ENCODE data around the gene OSMR. TPM values are rescaled to one million over a fixed set of nuclear protein-coding genes. Genes with fewer than 3 reads are reported as not detected.

OSMR gene
- total and polyA plus RNA-seq, 2 donors (not counting 1 experiment from before 2014, with no cell fraction given): not detected

DNA sequence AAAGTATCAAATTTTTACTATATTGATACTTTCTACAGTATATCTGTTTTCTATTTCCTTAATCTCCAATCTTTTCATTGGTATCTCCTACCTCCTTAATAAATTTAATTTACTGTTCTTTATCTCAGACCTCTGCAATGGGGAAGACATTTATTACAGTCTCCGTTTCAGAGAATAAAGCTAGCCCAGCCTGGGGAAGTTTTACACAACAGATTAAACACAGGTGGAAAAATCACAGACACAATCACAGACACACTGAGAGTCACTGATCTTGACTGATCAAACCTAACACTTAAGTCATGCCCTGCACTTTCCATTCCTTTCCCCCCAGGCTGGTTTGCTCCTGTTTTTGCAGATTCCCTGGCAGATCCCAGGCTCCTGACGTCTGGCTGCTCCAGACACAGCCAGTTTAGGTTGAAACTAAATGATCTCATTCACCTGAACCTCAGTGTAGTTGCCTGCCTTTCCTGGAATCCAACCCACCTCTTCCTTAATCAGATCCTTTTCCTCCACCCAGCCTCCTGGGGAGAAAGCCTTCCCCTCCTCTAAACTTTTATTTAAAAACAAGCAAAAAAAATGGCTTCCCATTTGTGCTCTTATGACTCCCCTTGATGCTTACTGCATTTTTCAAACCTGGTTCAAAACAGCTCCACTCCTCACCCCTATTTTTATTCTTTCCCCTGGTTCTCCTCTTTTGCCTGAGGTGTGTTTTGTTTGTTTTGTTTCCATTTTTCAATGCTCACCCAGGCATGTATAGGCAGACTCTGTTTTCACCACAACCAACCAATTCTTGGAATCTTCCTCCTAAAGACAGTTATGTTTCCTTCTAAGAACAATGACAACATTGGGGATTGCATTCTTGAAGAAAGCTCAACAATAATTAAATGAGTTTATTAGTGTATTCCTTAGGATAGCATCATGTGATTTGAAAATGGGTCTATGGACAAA lies 29.5 kb upstream of the OSMR start:
- WGBS (ENCODE audit: insufficient coverage): 48% methylated on average over 2 of the region's 2 CpGs
- ChIA-PET CTCF (no interaction called here), POLR2A (no interaction called here)
- no peak overlapping the region for H2AFZ ChIP-seq (ENCODE audit: insufficient read depth, low read depth, low read length, poor library complexity, severe bottlenecking)
- no peak overlapping the region for H3K4me2 ChIP-seq (replicated peaks; ENCODE audit: low read depth, low read length, poor library complexity, severe bottlenecking)
- H3K4me1 Mint-ChIP-seq: no peaks in the 10 kb centered on the region
- TF ChIP-seq CTCF (IDR thresholded peaks at IDR 0.05) (no peak), EZH2 (IDR thresholded peaks at IDR 0.05; ENCODE audit: borderline replicate concordance, insufficient read depth, low read depth, low read length, poor library complexity, severe bottlenecking) (no peak)
- H4K20me1 ChIP-seq (ENCODE audit: control insufficient read depth, insufficient read depth, low read length, poor library complexity, severe bottlenecking): no peaks in the 10 kb centered on the region
- H3K4me3 ChIP-seq (ENCODE audit: control extremely low read depth in 1 of 5, extremely low read depth in 1 of 5, insufficient read depth in 1 of 5, low read depth in 2 of 5, low read length in 4 of 5): no peak overlapping the region
- peaks cover 0 to under 1% (median 0%) of the 10 kb centered on the region in 3 donors for H3K9me3 ChIP-seq (ENCODE audit: control extremely low read depth in 1 of 3, control insufficient read depth in 2 of 3, insufficient read depth in 1 of 3, low read length in 2 of 3)
- no peak overlapping the region for H3K27ac ChIP-seq (ENCODE audit: low read length in 2 of 2)
- H3K36me3 ChIP-seq (replicated peaks in 1 of 2; ENCODE audit: control extremely low read depth in 1 of 2, control insufficient read depth in 1 of 2, extremely low read depth in 1 of 2, insufficient read depth in 2 of 2, low read length in 1 of 2): no peaks in the 10 kb centered on the region
- H3K27me3 Mint-ChIP-seq: peaks cover 24% of the 10 kb centered on the region
- H3K27ac Mint-ChIP-seq: no peak overlapping the region
- no peak for ATAC-seq (ENCODE audit: low read depth)
- no peak overlapping the region for H3K4me3 Mint-ChIP-seq
- no peak for DNase-seq
- H3K9me3 Mint-ChIP-seq (ENCODE audit: insufficient read depth): peaks cover 4% of the 10 kb centered on the region
- no peak overlapping the region for H3K9ac ChIP-seq (ENCODE audit: low read length)
- H3K4me1 ChIP-seq (ENCODE audit: control insufficient read depth in 2 of 2, insufficient read depth in 2 of 2, low read length in 2 of 2): no peaks in the 10 kb centered on the region
- no peaks in the 10 kb centered on the region for H3K79me2 ChIP-seq (ENCODE audit: control insufficient read depth, insufficient read depth, low read length)
- intact Hi-C loops (cut with micrococcal nuclease): no loop called here
- H3K27me3 ChIP-seq (replicated peaks in 1 of 4; ENCODE audit: control extremely low read depth in 1 of 4, control insufficient read depth in 3 of 4, insufficient read depth in 4 of 4, low read length in 3 of 4): peaks cover 0 to 3% (median 0%) of the 10 kb centered on the region in 4 experiments

DNA sequence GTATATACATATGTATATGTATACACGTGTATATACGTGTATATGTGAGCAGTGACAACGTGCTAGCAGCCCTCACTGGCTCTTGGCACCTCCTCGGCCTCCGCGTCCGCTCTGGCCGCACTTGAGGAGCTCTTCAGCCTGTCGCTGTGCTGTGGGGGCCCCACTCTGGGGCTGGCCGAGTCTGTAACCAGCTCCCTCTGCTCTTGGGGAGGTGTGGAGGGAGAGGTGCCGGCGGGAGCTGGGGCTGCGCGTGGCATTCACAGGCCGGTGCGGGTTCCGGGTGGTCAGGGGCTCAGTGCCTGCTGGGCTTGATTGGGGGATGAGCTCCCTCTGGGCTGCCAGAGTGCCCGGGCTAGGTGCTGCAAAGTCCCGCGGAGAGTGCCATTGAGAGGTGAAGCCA lies 24.1 kb upstream of the OSMR start:
- Histone ChIP-seq H4K20me1 (ENCODE audit: control insufficient read depth, insufficient read depth, low read length, poor library complexity, severe bottlenecking) (no peaks in the 10 kb centered on the region), H3K9ac (ENCODE audit: low read length) (no peak overlapping the region), H3K27me3 (replicated peaks in 1 of 4; ENCODE audit: control extremely low read depth in 1 of 4, control insufficient read depth in 3 of 4, insufficient read depth in 4 of 4, low read length in 3 of 4) (peaks cover 0 to 3% (median 0%) of the 10 kb centered on the region in 4 experiments), H3K27ac (ENCODE audit: low read length in 2 of 2) (no peak overlapping the region), H3K4me1 (ENCODE audit: control insufficient read depth in 2 of 2, insufficient read depth in 2 of 2, low read length in 2 of 2) (no peaks in the 10 kb centered on the region), H3K36me3 (replicated peaks in 1 of 2; ENCODE audit: control extremely low read depth in 1 of 2, control insufficient read depth in 1 of 2, extremely low read depth in 1 of 2, insufficient read depth in 2 of 2, low read length in 1 of 2) (no peaks in the 10 kb centered on the region), H3K4me3 (ENCODE audit: control extremely low read depth in 1 of 5, extremely low read depth in 1 of 5, insufficient read depth in 1 of 5, low read depth in 2 of 5, low read length in 4 of 5) (no peak overlapping the region), H2AFZ (ENCODE audit: insufficient read depth, low read depth, low read length, poor library complexity, severe bottlenecking) (no peak overlapping the region), H3K4me2 (replicated peaks; ENCODE audit: low read depth, low read length, poor library complexity, severe bottlenecking) (no peak overlapping the region), H3K79me2 (ENCODE audit: control insufficient read depth, insufficient read depth, low read length) (no peaks in the 10 kb centered on the region), H3K9me3 (ENCODE audit: control extremely low read depth in 1 of 3, control insufficient read depth in 2 of 3, insufficient read depth in 1 of 3, low read length in 2 of 3) (peaks cover 0 to 11% (median 3%) of the 10 kb centered on the region in 3 donors)
- Mint-ChIP-seq H3K27me3 (peaks cover 2% of the 10 kb centered on the region), H3K9me3 (ENCODE audit: insufficient read depth) (peaks cover 4% of the 10 kb centered on the region), H3K4me3 (no peak overlapping the region), H3K4me1 (no peaks in the 10 kb centered on the region), H3K27ac (no peak overlapping the region)
- CTCF ChIA-PET: no interaction called here
- WGBS (ENCODE audit: insufficient coverage): over 99% methylated on average over 17 of the region's 20 CpGs
- ATAC-seq (ENCODE audit: low read depth): no peak
- TF ChIP-seq CTCF (IDR thresholded peaks at IDR 0.05): no peak
- POLR2A ChIA-PET: no interaction called here
- intact Hi-C loops (cut with micrococcal nuclease): no loop called here
- no peak for DNase-seq
